H1 (cell line): Measurements from ENCODE around the gene MAPKAP1. TPM values are rescaled to one million over a fixed set of nuclear protein-coding genes. Genes with fewer than 3 reads are reported as not detected.

ENCODE experiments used
- CTCF ChIA-PET: fragments of 300-600 bp; sonication (Branson Sonifier 250); formaldehyde crosslinking; loops from one replicate; lab custom pipeline; 2021; ENCODE audit not compliant: partially characterized antibody; lab: Charles Lee
- POLR2A ChIA-PET: fragments of 300-600 bp; sonication (Branson Sonifier 250); formaldehyde crosslinking; loops from one replicate; lab custom pipeline; 2021; ENCODE audit warnings: inconsistent platforms; ENCODE audit not compliant: partially characterized antibody; lab: Charles Lee
- DNase-seq, 2 experiments: peaks; one replicate each; pipeline versions ENCODE4 v3.0.0 to v3.0.0-alpha.2; 2010 to 2022; ENCODE audit warnings: low spot score in 2 of 2, low read depth in 1 of 2, mixed read lengths in 1 of 2
- FAIRE-seq: peaks from 2 replicates; lab custom pipeline; 2011; peaks lifted over from hg19 to GRCh38; lab: Jason Lieb, UNC
- H2AFZ ChIP-seq: 2 replicates; pipeline ENCODE4 v1.8.1; 2012; ENCODE audit warnings: low read length, inconsistent platforms
- H2AK5ac ChIP-seq: 2 replicates; pipeline ENCODE4 v1.6.1; 2013; ENCODE audit warnings: low read depth, low read length
- H2BK120ac ChIP-seq: replicated peaks from 2 replicates; pipeline ENCODE3; 2013; ENCODE audit warnings: low read depth, low read length, inconsistent platforms
- H2BK12ac ChIP-seq: 2 replicates; pipeline ENCODE4 v1.6.1; 2013; ENCODE audit warnings: low read depth, low read length
- H2BK15ac ChIP-seq: 2 replicates; pipeline ENCODE4 v1.6.1; 2013; ENCODE audit warnings: low read length
- H2BK20ac ChIP-seq: 2 replicates; pipeline ENCODE4 v1.6.1; 2013; ENCODE audit warnings: low read length
- H2BK5ac ChIP-seq: 2 replicates; pipeline ENCODE4 v1.6.1; 2013; ENCODE audit warnings: low read depth, low read length
- H3K14ac ChIP-seq: 2 replicates; pipeline ENCODE4 v1.6.1; 2013; ENCODE audit warnings: inconsistent platforms; ENCODE audit not compliant: insufficient read length
- H3K18ac ChIP-seq: 2 replicates; pipeline ENCODE4 v1.6.1; 2013; ENCODE audit warnings: low read length; ENCODE audit errors: extremely low read depth
- H3K23ac ChIP-seq: 2 replicates; pipeline ENCODE4 v1.6.1; 2013; ENCODE audit warnings: inconsistent platforms; ENCODE audit not compliant: insufficient read length
- H3K23me2 ChIP-seq: 2 replicates; pipeline ENCODE4 v1.6.1; 2013; ENCODE audit warnings: low read depth, low read length
- H3K27ac ChIP-seq: 2 replicates; pipeline ENCODE4 v1.6.1; 2011; ENCODE audit warnings: low read depth, low read length, inconsistent platforms
- H3K27me3 ChIP-seq, 4 experiments: replicated peaks in 1 of 4; 1 replicate in 1 of 4; 2 replicates in 3 of 4; pipeline versions ENCODE4 v1.6.1 to v1.8.1; 2011 to 2013; ENCODE audit warnings: low read length in 3 of 4, mild to moderate bottlenecking in 3 of 4, inconsistent platforms in 2 of 4, mixed read lengths in 2 of 4, moderate library complexity in 1 of 4; ENCODE audit not compliant: control insufficient read depth in 3 of 4, insufficient read depth in 3 of 4; ENCODE audit errors: extremely low read depth in 1 of 4
- H3K36me3 ChIP-seq, 4 experiments: 2 replicates each; pipeline versions ENCODE4 v1.6.1 to v1.8.1; 2011 to 2013; ENCODE audit warnings: mild to moderate bottlenecking in 4 of 4, low read length in 3 of 4, moderate library complexity in 2 of 4, control low read depth in 1 of 4, inconsistent platforms in 1 of 4; ENCODE audit not compliant: insufficient read depth in 4 of 4, control insufficient read depth in 2 of 4
- H3K4ac ChIP-seq: replicated peaks from 2 replicates; pipeline ENCODE3; 2013; ENCODE audit warnings: low read length, low read depth, mixed read lengths, inconsistent platforms; ENCODE audit not compliant: insufficient read length
- H3K4me1 ChIP-seq, 4 experiments: replicated peaks in 1 of 4; 1 replicate in 1 of 4; 2 replicates in 3 of 4; pipeline versions ENCODE4 v1.6.1 to v1.8.1; 2011 to 2013; ENCODE audit warnings: low read length in 3 of 4, inconsistent platforms in 2 of 4, mixed read lengths in 1 of 4; ENCODE audit not compliant: insufficient read depth in 4 of 4, control insufficient read depth in 3 of 4
- H3K4me2 ChIP-seq, 2 experiments: 2 replicates each; pipeline versions ENCODE4 v1.6.1 to v1.8.1; 2011 to 2013; ENCODE audit warnings: low read depth in 2 of 2, low read length in 2 of 2, control low read depth in 1 of 2, inconsistent platforms in 1 of 2, mild to moderate bottlenecking in 1 of 2; ENCODE audit not compliant: insufficient read depth in 1 of 2
- H3K4me3 ChIP-seq, 4 experiments: fragments of 200-600, 300-600 bp in 1 of 4; sonication (generic), shearing (Covaris generic), sonication (Bioruptor Twin) in 1 of 4; 2 replicates each; pipeline versions ENCODE4 v1.5.1 to v1.8.1; 2011 to 2016; ENCODE audit warnings: low read length in 4 of 4, low read depth in 3 of 4, control low read depth in 2 of 4, inconsistent platforms in 2 of 4, mild to moderate bottlenecking in 2 of 4, mixed read lengths in 1 of 4, moderate library complexity in 1 of 4; ENCODE audit not compliant: insufficient read depth in 2 of 4; ENCODE audit errors: extremely low read depth in 1 of 4
- H3K56ac ChIP-seq: replicated peaks from 2 replicates; pipeline ENCODE3; 2013; ENCODE audit warnings: low read depth, mild to moderate bottlenecking, mixed read lengths, low read length, inconsistent platforms; ENCODE audit not compliant: insufficient read length
- H3K79me1 ChIP-seq: 2 replicates; pipeline ENCODE4 v1.6.1; 2013; ENCODE audit warnings: low read depth, low read length, control low read depth
- H3K79me2 ChIP-seq, 2 experiments: 2 replicates each; pipeline versions ENCODE4 v1.6.1 to v1.8.1; 2012 to 2013; ENCODE audit warnings: low read length in 2 of 2, mild to moderate bottlenecking in 2 of 2, inconsistent platforms in 1 of 2; ENCODE audit not compliant: insufficient read depth in 2 of 2, control insufficient read depth in 1 of 2
- H3K9ac ChIP-seq, 4 experiments: replicated peaks in 1 of 4; 1 replicate in 1 of 4; 2 replicates in 3 of 4; pipeline versions ENCODE4 v1.6.1 to v1.8.1; 2011 to 2013; ENCODE audit warnings: low read depth in 3 of 4, low read length in 3 of 4, control low read depth in 2 of 4, mild to moderate bottlenecking in 2 of 4, moderate library complexity in 2 of 4, inconsistent platforms in 1 of 4; ENCODE audit errors: extremely low read depth in 1 of 4
- H3K9me3 ChIP-seq, 2 experiments: 2 replicates each; pipeline versions ENCODE4 v1.6.1 to v1.8.1; 2012 to 2013; ENCODE audit warnings: mild to moderate bottlenecking in 2 of 2, moderate library complexity in 2 of 2, control low read depth in 1 of 2, inconsistent platforms in 1 of 2, low read depth in 1 of 2, low read length in 1 of 2, mixed read lengths in 1 of 2; ENCODE audit not compliant: insufficient read depth in 2 of 2
- H4K20me1 ChIP-seq, 2 experiments: replicated peaks in 1 of 2; 2 replicates each; pipeline versions ENCODE3 to v1.8.1; 2011 to 2013; ENCODE audit warnings: inconsistent platforms in 2 of 2, low read length in 2 of 2, mild to moderate bottlenecking in 1 of 2; ENCODE audit not compliant: insufficient read depth in 2 of 2, control insufficient read depth in 1 of 2
- H4K5ac ChIP-seq: 2 replicates; pipeline ENCODE4 v1.6.1; 2013; ENCODE audit warnings: low read length, low read depth, mixed read lengths, inconsistent platforms; ENCODE audit not compliant: insufficient read length
- H4K8ac ChIP-seq: 2 replicates; pipeline ENCODE4 v1.8.0; 2013; ENCODE audit warnings: mild to moderate bottlenecking, moderate library complexity, low read length, inconsistent platforms; ENCODE audit not compliant: insufficient read depth; ENCODE audit errors: extremely low read depth
- H4K91ac ChIP-seq: replicated peaks from 2 replicates; pipeline ENCODE3; 2013; ENCODE audit warnings: low read length, mixed read lengths, inconsistent platforms; ENCODE audit not compliant: insufficient read length
- EP300 ChIP-seq, 2 experiments: IDR thresholded peaks; 1 replicate in 1 of 2; 2 replicates in 1 of 2; pipeline ENCODE4 v1.6.1; 2011 to 2012; ENCODE audit warnings: low read depth in 2 of 2, low read length in 2 of 2, mild to moderate bottlenecking in 2 of 2, borderline replicate concordance in 1 of 2, inconsistent platforms in 1 of 2, moderate library complexity in 1 of 2
- GABPA ChIP-seq: IDR thresholded peaks from 2 replicates; pipeline ENCODE4 v1.6.1; 2011; ENCODE audit warnings: mild to moderate bottlenecking, low read length, moderate library complexity, borderline replicate concordance; ENCODE audit not compliant: insufficient read depth
- NANOG ChIP-seq: IDR thresholded peaks from 2 replicates; pipeline ENCODE4 v1.6.1; 2011; ENCODE audit warnings: low read length, low read depth, mild to moderate bottlenecking, inconsistent platforms; ENCODE audit not compliant: insufficient read depth, poor library complexity, severe bottlenecking
- RXRA ChIP-seq: IDR thresholded peaks from 2 replicates; pipeline ENCODE4 v1.6.1; 2011; ENCODE audit warnings: low read depth, mild to moderate bottlenecking, low read length, moderate library complexity; ENCODE audit not compliant: insufficient read depth
- SIN3A ChIP-seq, 2 experiments: IDR thresholded peaks in 1 of 2; conservative IDR thresholded peaks in 1 of 2; 2 replicates each; pipeline ENCODE4 v1.6.1; 2011 to 2012; ENCODE audit warnings: low read length in 2 of 2, improper control_type of control experiment in 1 of 2, low read depth in 1 of 2, mild to moderate bottlenecking in 1 of 2
- SP2 ChIP-seq: IDR thresholded peaks from 2 replicates; pipeline ENCODE4 v1.6.1; 2012; ENCODE audit warnings: mild to moderate bottlenecking, low read length, inconsistent platforms
- TAF1 ChIP-seq: IDR thresholded peaks from 2 replicates; pipeline ENCODE4 v1.6.1; 2011; ENCODE audit warnings: mild to moderate bottlenecking, low read depth, low read length
- ZNF274 ChIP-seq: IDR thresholded peaks from 2 replicates; pipeline ENCODE4 v1.7.0; 2012; ENCODE audit warnings: low read length, borderline replicate concordance; ENCODE audit errors: extremely low read depth
- WGBS, 2 experiments: shearing (Covaris generic) in 1 of 2; methylation state at CpG; one replicate each; pipeline versions ENCODE4 v1.1.6 to v1.1.7; 2013 to 2015; ENCODE audit warnings: low lambda C conversion rate in 2 of 2, mixed read lengths in 2 of 2, inconsistent platforms in 1 of 2, low coverage in 1 of 2, missing lambda C conversion rate in 1 of 2; ENCODE audit not compliant: insufficient replicate concordance in 2 of 2, insufficient coverage in 1 of 2, insufficient read length in 1 of 2; ENCODE audit errors: extremely low coverage in 1 of 2, missing lambda C conversion rate in 1 of 2; 5-methylcytosine and 5-hydroxymethylcytosine counted together
- polyA plus RNA-seq, 7 experiments: library from polyadenylated mRNA; depleted of rRNA in 3 of 7; stranded (reverse) in 5 of 7; unstranded in 2 of 7; fragments of >200 nt in 5 of 7; fragments of 200-250 nt in 2 of 7; gene quantifications; 1 replicate in 5 of 7; 2 replicates in 1 of 7; 4 replicates in 1 of 7; pipeline versions ENCODE4 v1.2.1 to v1.2.3, GENCODE V29; 2011 to 2013; ENCODE audit warnings: missing spikeins in 2 of 7, mixed read lengths in 2 of 7
- total RNA-seq: library from RNA; stranded (reverse); fragmentation: NEBNext Ultra II Directional; extraction: Animal tissue kit (Norgen Biotek cat#: 25700); gene quantifications from 2 replicates; pipeline ENCODE4 v1.2.1, GENCODE V29; 2021

The MAPKAP1 gene
- total and polyA plus RNA-seq, 2 of the 8 experiments (the other 6 are each of a cell fraction or from before 2014, with no cell fraction given): 79.2 to 140 TPM

GRCh38 chr9:125416517-125416916 lies 290.5 kb downstream of the MAPKAP1 start:
- CTCF ChIA-PET: interaction anchor here (0.5 to 2.3 kb wide), 3 partner anchors 9 to 307 kb away, joined by 3 to 6 read pairs (median 3); no protein-coding TSS in a partner anchor

More at GRCh38 chr9:125416517-125416916, 290.5 kb downstream of the MAPKAP1 start:
- H3K4me3 ChIP-seq: no peak overlapping the region
- H2AFZ ChIP-seq: no peak overlapping the region
- no peaks in the 10 kb centered on the region for H3K23me2 ChIP-seq
- no peaks in the 10 kb centered on the region for H3K79me1 ChIP-seq
- H2BK20ac ChIP-seq: no peak overlapping the region
- no peak overlapping the region for H3K4ac ChIP-seq
- no peak overlapping the region for H3K27ac ChIP-seq
- H4K91ac ChIP-seq: no peak overlapping the region
- no peak overlapping the region for H3K4me2 ChIP-seq
- no peak overlapping the region for H2BK15ac ChIP-seq
- H2AK5ac ChIP-seq: no peak overlapping the region
- H3K79me2 ChIP-seq: no peaks in the 10 kb centered on the region
- H3K23ac ChIP-seq: no peak overlapping the region
- H2BK12ac ChIP-seq: no peak overlapping the region
- H3K56ac ChIP-seq: no peak overlapping the region
- FAIRE-seq (no peak), DNase-seq (no peak)
- H3K14ac ChIP-seq: no peak overlapping the region
- no peaks in the 10 kb centered on the region for H3K4me1 ChIP-seq
- peak overlapping the region; percentile 35; the same call in 1 of the 2 replicates for H4K8ac ChIP-seq
- no peak for TF ChIP-seq EP300 (IDR thresholded peaks at IDR 0.05; ENCODE audit: borderline replicate concordance in 1 of 2, low read depth in 2 of 2, low read length in 2 of 2)
- TF ChIP-seq SIN3A (conservative IDR thresholded peaks at IDR 0.05 in 1 of 2, IDR thresholded peaks at IDR 0.05 in 1 of 2; ENCODE audit: low read depth in 1 of 2, low read length in 2 of 2): no peak
- no peak for TF ChIP-seq NANOG
- no peak for TF ChIP-seq ZNF274
- no peak for TF ChIP-seq RXRA
- no peak for TF ChIP-seq TAF1
- no peak for TF ChIP-seq GABPA
- no peak for TF ChIP-seq SP2
- TF ChIP-seq, all 59 proteins: peak for 0
- H3K9ac ChIP-seq: no peak overlapping the region
- no peaks in the 10 kb centered on the region for H3K27me3 ChIP-seq
- H4K20me1 ChIP-seq: peaks cover 0 to 2% of the 10 kb centered on the region in 2 experiments
- no peak overlapping the region for H4K5ac ChIP-seq
- H3K18ac ChIP-seq: no peak overlapping the region
- H2BK5ac ChIP-seq: no peak overlapping the region
- no peaks in the 10 kb centered on the region for H3K36me3 ChIP-seq
- POLR2A ChIA-PET: no interaction called here
- WGBS, 2 experiments: 92% methylated on average over 8 of the region's 8 CpGs; no CpG with 5 or more reads in 1 of the 2 experiments
- no peaks in the 10 kb centered on the region for H3K9me3 ChIP-seq
- H2BK120ac ChIP-seq: no peak overlapping the region
